HG03108 (cell line): Measurements from ENCODE around the gene OR2V1.
"Not testable (repeated sequence)": the region's sequence is repeated elsewhere in the genome, so short reads cannot be mapped to it uniquely, and the experiment has no call there.

Experiments
- ATAC-seq: cut with Tn5 transposase; IDR thresholded peaks from one replicate; pipeline ENCODE4 v1.9.1; 2021; ENCODE audit warnings: moderate library complexity; ENCODE audit not compliant: unreplicated experiment

The OR2V1 gene

GRCh38 chr5:181129601-181130000, 1.4 kb downstream of the OR2V1 start:
- ATAC-seq = no peak

GRCh38 chr5:181127907-181128626, 2.9 kb downstream of the OR2V1 start:
- no peak for ATAC-seq

GRCh38 chr5:181127456-181127855, 3.5 kb downstream of the OR2V1 start:
- no peak for ATAC-seq

GRCh38 chr5:181126841-181127240, 4.1 kb downstream of the OR2V1 start:
- ATAC-seq = no peak

- ATAC-seq = no peak
Observed at GRCh38 chr5:181124526-181124925, 6.4 kb downstream of the OR2V1 start.

GRCh38 chr5:181121675-181122561, 9.1 kb downstream of the OR2V1 start:
- ATAC-seq = no peak

GRCh38 chr5:181120761-181121160, 10.2 kb downstream of the OR2V1 start:
- ATAC-seq = no peak

- ATAC-seq = no peak
Observed at GRCh38 chr5:181120306-181120705, 10.7 kb downstream of the OR2V1 start.

- ATAC-seq = no peak
Observed at GRCh38 chr5:181119105-181119504, 11.9 kb downstream of the OR2V1 start.

- ATAC-seq = no peak
Observed at GRCh38 chr5:181118369-181118768, 12.6 kb downstream of the OR2V1 start.

GRCh38 chr5:181114844-181115778, 15.9 kb downstream of the OR2V1 start:
- ATAC-seq = no peak

GRCh38 chr5:181114284-181114843, 16.6 kb downstream of the OR2V1 start:
- no peak for ATAC-seq

GRCh38 chr5:181113572-181113971, 17.4 kb downstream of the OR2V1 start:
- ATAC-seq = not testable (repeated sequence)

GRCh38 chr5:181112476-181112875, 18.5 kb downstream of the OR2V1 start:
- no peak for ATAC-seq

- ATAC-seq = no peak
Observed at GRCh38 chr5:181111010-181111409, 20.0 kb downstream of the OR2V1 start.

GRCh38 chr5:181109489-181110013, 21.4 kb downstream of the OR2V1 start:
- ATAC-seq = no peak

GRCh38 chr5:181108578-181109165, 22.3 kb downstream of the OR2V1 start:
- no peak for ATAC-seq

GRCh38 chr5:181107699-181108098, 23.3 kb downstream of the OR2V1 start:
- ATAC-seq = no peak

- ATAC-seq = no peak
Observed at GRCh38 chr5:181105391-181106025, 25.5 kb downstream of the OR2V1 start.
